ENCODE measurements around the gene GNPTAB.

GRCh38 chr12:101722392-101722791 lies 108.4 kb downstream of the GNPTAB start:
- no peak for TF ChIP-seq CTCF (IDR thresholded peaks at IDR 0.05)
- no peak for TF ChIP-seq EZH2 (IDR thresholded peaks at IDR 0.05; ENCODE audit: borderline replicate concordance, insufficient read depth, low read depth, low read length, poor library complexity, severe bottlenecking)
